Measurements from ENCODE around the gene NAT9.

The NAT9 gene

GRCh38 chr17:74773414-74773813 lies 2.7 kb downstream of the NAT9 start:
- ChIA-PET CTCF (interaction anchor here (1.8 to 11.5 kb wide), 5 partner anchors 18 to 116 kb away, joined by 6 to 143 read pairs (median 23); partner anchors contain the start of gene RAB37), POLR2A (interaction anchor here (1.4 kb wide), 1 partner anchor 24 kb away, joined by 3 read pairs; no protein-coding TSS in a partner anchor)
- no peak for TF ChIP-seq CTCF (IDR thresholded peaks at IDR 0.05; ENCODE audit: control extremely low read depth, extremely low read depth, low read depth, missing control alignments)
- no peak for DNase-seq (ENCODE audit: extremely low spot score)

GRCh38 chr17:74772053-74772452 lies 4.1 kb downstream of the NAT9 start:
- CTCF ChIA-PET = interaction anchor here (2.1 to 8.2 kb wide), 5 partner anchors 10 to 114 kb away, joined by 7 to 88 read pairs (median 69); no protein-coding TSS in a partner anchor
- no peak for TF ChIP-seq CTCF (IDR thresholded peaks at IDR 0.05; ENCODE audit: control extremely low read depth, extremely low read depth, low read depth, missing control alignments)
- no peak for DNase-seq (ENCODE audit: extremely low spot score)
- POLR2A ChIA-PET = interaction anchor here (1.4 kb wide), 1 partner anchor 23 kb away, joined by 3 read pairs; no protein-coding TSS in a partner anchor

GRCh38 chr17:74771319-74771914 lies 4.7 kb downstream of the NAT9 start:
- CTCF ChIA-PET = interaction anchor here (0.6 to 8.2 kb wide), 32 partner anchors 8 to 862 kb away, joined by 3 to 88 read pairs (median 4); partner anchors contain the start of genes RAB37 and SMIM5
- TF ChIP-seq CTCF (IDR thresholded peaks at IDR 0.05; ENCODE audit: control extremely low read depth, extremely low read depth, low read depth, missing control alignments) = no peak
- POLR2A ChIA-PET = interaction anchor here (0.9 to 1.0 kb wide), 2 partner anchors 11 to 22 kb away, joined by 3 read pairs; no protein-coding TSS in a partner anchor
- no peak for DNase-seq (ENCODE audit: extremely low spot score)

GRCh38 chr17:74770498-74771318 lies 5.4 kb downstream of the NAT9 start:
- TF ChIP-seq CTCF (IDR thresholded peaks at IDR 0.05; ENCODE audit: control extremely low read depth, extremely low read depth, low read depth, missing control alignments) = peak; percentile 95
- POLR2A ChIA-PET = interaction anchor here (0.9 to 1.0 kb wide), 2 partner anchors 10 to 21 kb away, joined by 3 read pairs; no protein-coding TSS in a partner anchor
- peak; percentile 75 for DNase-seq (ENCODE audit: extremely low spot score)
- CTCF ChIA-PET = interaction anchor here (0.6 to 8.2 kb wide), 32 partner anchors 8 to 862 kb away, joined by 3 to 88 read pairs (median 4); partner anchors contain the start of genes RAB37 and SMIM5

GRCh38 chr17:74769856-74770497 lies 6.2 kb downstream of the NAT9 start:
- CTCF ChIA-PET = interaction anchor here (1.0 to 8.2 kb wide), 14 partner anchors 8 to 402 kb away, joined by 3 to 88 read pairs (median 8); partner anchors contain the start of gene RAB37
- no peak for DNase-seq (ENCODE audit: extremely low spot score)
- no peak for TF ChIP-seq CTCF (IDR thresholded peaks at IDR 0.05; ENCODE audit: control extremely low read depth, extremely low read depth, low read depth, missing control alignments)
- POLR2A ChIA-PET = interaction anchor here (0.9 to 1.0 kb wide), 2 partner anchors 10 to 20 kb away, joined by 3 read pairs; no protein-coding TSS in a partner anchor

Measured in GM10248 (cell line).